Measurements from ENCODE around the gene DENND6B.

DENND6B gene

GRCh38 chr22:50329236-50329635 lies 2.4 kb upstream of the DENND6B start:
- Histone ChIP-seq H3K9me3 (ENCODE audit: insufficient read depth, low read depth, low read length) (no peaks in the 10 kb centered on the region), H3K23ac (ENCODE audit: low read length) (no peak overlapping the region), H2BK12ac (ENCODE audit: low read length) (no peak overlapping the region), H4K8ac (ENCODE audit: low read depth, low read length) (no peak overlapping the region), H3K27me3 (ENCODE audit: insufficient read depth, low read length) (no peaks in the 10 kb centered on the region), H3K4me3 (ENCODE audit: low read depth, low read length) (no peak overlapping the region), H3K4ac (ENCODE audit: low read depth, low read length) (no peak overlapping the region), H3K79me2 (ENCODE audit: control insufficient read depth, insufficient read depth, low read length, poor library complexity) (peaks cover 10% of the 10 kb centered on the region), H4K91ac (ENCODE audit: low read depth, low read length) (no peak overlapping the region), H3K4me2 (ENCODE audit: low read length) (no peak overlapping the region), H3K4me1 (ENCODE audit: control insufficient read depth in 1 of 2, insufficient read depth in 2 of 2, low read length in 2 of 2) (peaks cover 5 to 9% of the 10 kb centered on the region in 2 experiments), H2BK5ac (ENCODE audit: low read depth, low read length, poor library complexity) (no peak overlapping the region), H3K79me1 (ENCODE audit: low read length) (peaks cover 11% of the 10 kb centered on the region), H3K14ac (ENCODE audit: low read length) (no peak overlapping the region), H2AFZ (ENCODE audit: insufficient read depth, low read length, poor library complexity) (no peak overlapping the region), H3K36me3 (ENCODE audit: control insufficient read depth in 1 of 2, insufficient read depth in 2 of 2, low read length in 2 of 2) (no peaks in the 10 kb centered on the region), H3K9ac (ENCODE audit: low read length) (no peak overlapping the region), H2BK120ac (ENCODE audit: insufficient read depth, low read length, poor library complexity) (no peak overlapping the region), H2AK5ac (ENCODE audit: low read length) (no peak overlapping the region), H3K27ac (ENCODE audit: low read depth, low read length) (no peak overlapping the region), H3K18ac (ENCODE audit: low read length) (no peak overlapping the region), H4K12ac (ENCODE audit: low read depth, low read length) (no peak overlapping the region)
- whole genome bisulfite sequencing (ENCODE audit: extremely low coverage, insufficient coverage, insufficient read length) = no CpG with 5 or more reads among the region's 6 CpGs
- no peak for DNase-seq

GRCh38 chr22:50327711-50328019 lies 853 bp upstream of the DENND6B start:
- H3K18ac ChIP-seq (ENCODE audit: low read length) = peak overlapping the region; percentile 97
- no peak for DNase-seq
- H3K36me3 ChIP-seq (ENCODE audit: control insufficient read depth in 1 of 2, insufficient read depth in 2 of 2, low read length in 2 of 2) = no peaks in the 10 kb centered on the region
- H3K79me2 ChIP-seq (ENCODE audit: control insufficient read depth, insufficient read depth, low read length, poor library complexity) = peaks cover 10% of the 10 kb centered on the region
- H4K91ac ChIP-seq (ENCODE audit: low read depth, low read length) = peak overlapping the region; percentile 76
- no CpG with 5 or more reads among the region's 22 CpGs for WGBS (ENCODE audit: extremely low coverage, insufficient coverage, insufficient read length)
- peak overlapping the region; percentile 82 for H2BK5ac ChIP-seq (ENCODE audit: low read depth, low read length, poor library complexity)
- peak overlapping the region; percentile 92 for H4K12ac ChIP-seq (ENCODE audit: low read depth, low read length)
- H3K4me1 ChIP-seq (ENCODE audit: control insufficient read depth in 1 of 2, insufficient read depth in 2 of 2, low read length in 2 of 2) = peaks cover 5 to 9% of the 10 kb centered on the region in 2 experiments
- H2BK120ac ChIP-seq (ENCODE audit: insufficient read depth, low read length, poor library complexity) = no peak overlapping the region
- H2AK5ac ChIP-seq (ENCODE audit: low read length) = peak overlapping the region; percentile 46
- H3K4me3 ChIP-seq (ENCODE audit: low read depth, low read length) = peak overlapping the region; percentile 77
- peaks cover 11% of the 10 kb centered on the region for H3K79me1 ChIP-seq (ENCODE audit: low read length)
- no peak overlapping the region for H3K27ac ChIP-seq (ENCODE audit: low read depth, low read length)
- H3K4ac ChIP-seq (ENCODE audit: low read depth, low read length) = peak overlapping the region; percentile 93
- H2BK12ac ChIP-seq (ENCODE audit: low read length) = no peak overlapping the region
- peak overlapping the region; percentile 100 for H4K8ac ChIP-seq (ENCODE audit: low read depth, low read length)
- no peak overlapping the region for H3K9ac ChIP-seq (ENCODE audit: low read length)
- peak overlapping the region; percentile 98 for H3K14ac ChIP-seq (ENCODE audit: low read length)
- H2AFZ ChIP-seq (ENCODE audit: insufficient read depth, low read length, poor library complexity) = peak overlapping the region; percentile 97
- no peak overlapping the region for H3K23ac ChIP-seq (ENCODE audit: low read length)
- H3K4me2 ChIP-seq (ENCODE audit: low read length) = peak overlapping the region; percentile 78
- H3K27me3 ChIP-seq (ENCODE audit: insufficient read depth, low read length) = no peaks in the 10 kb centered on the region
- no peaks in the 10 kb centered on the region for H3K9me3 ChIP-seq (ENCODE audit: insufficient read depth, low read depth, low read length)

- Histone ChIP-seq H3K18ac (ENCODE audit: low read length) (peak overlapping the region; percentile 85), H4K8ac (ENCODE audit: low read depth, low read length) (peak overlapping the region; percentile 91), H2BK5ac (ENCODE audit: low read depth, low read length, poor library complexity) (no peak overlapping the region), H3K4me1 (ENCODE audit: control insufficient read depth in 1 of 2, insufficient read depth in 2 of 2, low read length in 2 of 2) (peaks cover 5 to 9% of the 10 kb centered on the region in 2 experiments), H3K4me2 (ENCODE audit: low read length) (peak overlapping the region; percentile 86), H3K14ac (ENCODE audit: low read length) (peak overlapping the region; percentile 87), H4K12ac (ENCODE audit: low read depth, low read length) (peak overlapping the region; percentile 77), H2BK12ac (ENCODE audit: low read length) (peak overlapping the region; percentile 76), H3K4me3 (ENCODE audit: low read depth, low read length) (peak overlapping the region; percentile 90), H3K36me3 (ENCODE audit: control insufficient read depth in 1 of 2, insufficient read depth in 2 of 2, low read length in 2 of 2) (no peaks in the 10 kb centered on the region), H3K9ac (ENCODE audit: low read length) (peak overlapping the region; percentile 79), H3K27me3 (ENCODE audit: insufficient read depth, low read length) (no peaks in the 10 kb centered on the region), H3K4ac (ENCODE audit: low read depth, low read length) (peak overlapping the region; percentile 65), H3K9me3 (ENCODE audit: insufficient read depth, low read depth, low read length) (no peaks in the 10 kb centered on the region), H2AK5ac (ENCODE audit: low read length) (no peak overlapping the region), H3K27ac (ENCODE audit: low read depth, low read length) (no peak overlapping the region), H4K91ac (ENCODE audit: low read depth, low read length) (peak overlapping the region; percentile 70), H3K79me1 (ENCODE audit: low read length) (peaks cover 11% of the 10 kb centered on the region), H2BK120ac (ENCODE audit: insufficient read depth, low read length, poor library complexity) (peak overlapping the region; percentile 92), H2AFZ (ENCODE audit: insufficient read depth, low read length, poor library complexity) (peak overlapping the region; percentile 99), H3K23ac (ENCODE audit: low read length) (no peak overlapping the region), H3K79me2 (ENCODE audit: control insufficient read depth, insufficient read depth, low read length, poor library complexity) (peaks cover 10% of the 10 kb centered on the region)
- no peak for DNase-seq
- no CpG with 5 or more reads among the region's 56 CpGs for WGBS (ENCODE audit: extremely low coverage, insufficient coverage, insufficient read length)
Measured at GRCh38 chr22:50326225-50326955, 422 bp downstream of the DENND6B start.

- H4K91ac ChIP-seq (ENCODE audit: low read depth, low read length) = no peak overlapping the region
- H3K79me2 ChIP-seq (ENCODE audit: control insufficient read depth, insufficient read depth, low read length, poor library complexity) = peaks cover 10% of the 10 kb centered on the region
- H2BK12ac ChIP-seq (ENCODE audit: low read length) = no peak overlapping the region
- WGBS (ENCODE audit: extremely low coverage, insufficient coverage, insufficient read length) = no CpG with 5 or more reads among the region's 19 CpGs
- no peak overlapping the region for H3K9ac ChIP-seq (ENCODE audit: low read length)
- H3K4me3 ChIP-seq (ENCODE audit: low read depth, low read length) = no peak overlapping the region
- H3K27ac ChIP-seq (ENCODE audit: low read depth, low read length) = no peak overlapping the region
- no peak overlapping the region for H4K12ac ChIP-seq (ENCODE audit: low read depth, low read length)
- no peak overlapping the region for H3K23ac ChIP-seq (ENCODE audit: low read length)
- H3K27me3 ChIP-seq (ENCODE audit: insufficient read depth, low read length) = no peaks in the 10 kb centered on the region
- H3K36me3 ChIP-seq (ENCODE audit: control insufficient read depth in 1 of 2, insufficient read depth in 2 of 2, low read length in 2 of 2) = no peaks in the 10 kb centered on the region
- H3K4me1 ChIP-seq (ENCODE audit: control insufficient read depth in 1 of 2, insufficient read depth in 2 of 2, low read length in 2 of 2) = peaks cover 5 to 9% of the 10 kb centered on the region in 2 experiments
- H2BK5ac ChIP-seq (ENCODE audit: low read depth, low read length, poor library complexity) = no peak overlapping the region
- H3K14ac ChIP-seq (ENCODE audit: low read length) = no peak overlapping the region
- no peak overlapping the region for H3K18ac ChIP-seq (ENCODE audit: low read length)
- DNase-seq = no peak
- H2BK120ac ChIP-seq (ENCODE audit: insufficient read depth, low read length, poor library complexity) = no peak overlapping the region
- H3K79me1 ChIP-seq (ENCODE audit: low read length) = peaks cover 11% of the 10 kb centered on the region
- no peak overlapping the region for H2AK5ac ChIP-seq (ENCODE audit: low read length)
- H3K9me3 ChIP-seq (ENCODE audit: insufficient read depth, low read depth, low read length) = no peaks in the 10 kb centered on the region
- no peak overlapping the region for H4K8ac ChIP-seq (ENCODE audit: low read depth, low read length)
- no peak overlapping the region for H3K4me2 ChIP-seq (ENCODE audit: low read length)
- no peak overlapping the region for H3K4ac ChIP-seq (ENCODE audit: low read depth, low read length)
- no peak overlapping the region for H2AFZ ChIP-seq (ENCODE audit: insufficient read depth, low read length, poor library complexity)
Measured at GRCh38 chr22:50325444-50326224, 1.2 kb downstream of the DENND6B start.

All from trophoblast cell (in vitro differentiated cells and primary cell).